Hematopoietic multipotent progenitor cell (in vitro differentiated cells): ENCODE results near the gene FANCC. TPM values are rescaled to one million over a fixed set of nuclear protein-coding genes. Genes with fewer than 3 reads are reported as not detected.

Experiments
- DNase-seq, 3 donors: peaks; one replicate each; pipeline ENCODE4 v3.0.0-alpha.2; 2011 to 2015; ENCODE audit warnings: low read depth in 2 of 3, low spot score in 2 of 3
- total RNA-seq: library from RNA; depleted of rRNA; stranded (reverse); fragments of >200 nt; gene quantifications from one replicate; pipeline ENCODE4 v1.2.3, GENCODE V29; 2012

The FANCC gene, protein sequence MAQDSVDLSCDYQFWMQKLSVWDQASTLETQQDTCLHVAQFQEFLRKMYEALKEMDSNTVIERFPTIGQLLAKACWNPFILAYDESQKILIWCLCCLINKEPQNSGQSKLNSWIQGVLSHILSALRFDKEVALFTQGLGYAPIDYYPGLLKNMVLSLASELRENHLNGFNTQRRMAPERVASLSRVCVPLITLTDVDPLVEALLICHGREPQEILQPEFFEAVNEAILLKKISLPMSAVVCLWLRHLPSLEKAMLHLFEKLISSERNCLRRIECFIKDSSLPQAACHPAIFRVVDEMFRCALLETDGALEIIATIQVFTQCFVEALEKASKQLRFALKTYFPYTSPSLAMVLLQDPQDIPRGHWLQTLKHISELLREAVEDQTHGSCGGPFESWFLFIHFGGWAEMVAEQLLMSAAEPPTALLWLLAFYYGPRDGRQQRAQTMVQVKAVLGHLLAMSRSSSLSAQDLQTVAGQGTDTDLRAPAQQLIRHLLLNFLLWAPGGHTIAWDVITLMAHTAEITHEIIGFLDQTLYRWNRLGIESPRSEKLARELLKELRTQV
- total RNA-seq, result 4.0 TPM

DNA sequence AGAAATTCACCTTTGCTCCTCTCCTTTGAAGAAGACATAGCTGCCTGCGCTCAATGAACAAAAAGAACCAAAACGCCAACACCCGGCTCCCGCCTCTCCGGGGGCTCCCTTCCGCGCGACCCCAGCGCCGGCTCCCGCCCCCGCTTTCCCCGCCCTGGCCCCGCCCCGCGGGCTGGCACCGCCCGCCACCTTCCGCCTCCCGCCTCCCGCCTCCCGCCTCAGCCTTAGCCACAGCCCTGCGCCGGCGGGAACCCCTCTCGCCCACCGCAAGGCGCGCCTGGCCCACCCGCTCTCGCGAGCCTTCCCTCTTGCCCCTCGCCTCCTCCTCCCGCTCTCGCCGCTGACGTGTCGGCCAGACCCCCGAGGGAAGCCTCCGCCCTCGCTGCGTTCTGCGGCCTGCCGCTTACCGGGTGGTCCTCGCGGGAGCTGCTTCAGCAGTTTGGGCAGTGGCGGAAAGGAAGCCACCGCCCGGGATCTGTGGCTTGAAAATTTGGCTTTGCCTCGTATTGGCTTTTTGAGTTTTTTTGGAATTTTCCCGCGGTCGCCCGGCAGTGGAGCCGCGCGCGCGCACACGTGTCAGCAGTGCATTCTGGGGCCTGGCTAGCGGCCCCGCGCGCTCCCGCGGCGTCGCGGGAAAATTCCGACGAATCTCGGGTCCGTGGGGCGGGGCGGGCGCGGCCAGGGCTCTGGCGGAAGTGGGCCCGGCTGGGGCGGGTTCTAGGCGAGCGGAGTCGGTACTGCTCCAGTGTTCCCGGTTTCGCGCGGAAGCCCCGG lies at the start of gene FANCC:
Gene FANCC, minus strand, starts transcription at position 591 of the 774 bp plus-strand sequence. CDS start 68,418 bp downstream, outside the sequence.
- peak; percentile 68 to 95 (median 94) for DNase-seq

DNA sequence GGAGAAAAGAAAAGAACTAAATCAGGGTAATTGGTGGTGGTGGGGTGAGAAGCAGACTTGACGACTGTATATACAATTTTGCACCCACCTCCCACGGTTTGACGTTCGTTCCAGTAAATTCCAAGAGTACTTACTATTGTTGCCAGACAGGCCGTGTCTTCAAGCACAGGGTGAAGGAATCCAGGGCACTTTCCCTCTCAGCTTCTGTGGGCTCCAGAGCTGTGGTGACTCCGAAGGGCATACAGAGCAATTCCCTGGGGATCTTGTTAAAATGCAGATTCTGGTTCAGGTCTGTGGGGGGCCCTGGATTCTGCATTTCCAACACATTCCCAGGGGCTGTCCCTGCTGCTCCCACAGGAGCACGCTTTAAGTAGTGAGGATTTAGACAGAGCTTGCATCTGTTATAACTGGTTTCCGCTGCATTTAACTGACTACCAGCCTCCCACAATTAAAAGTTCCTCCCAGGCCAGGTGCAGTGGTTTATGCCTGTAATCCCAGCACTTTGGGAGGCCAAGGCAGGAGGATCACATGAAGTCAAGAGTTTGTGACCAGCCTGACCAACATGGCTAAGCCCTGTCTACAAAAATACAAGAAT lies 49.3 kb upstream of the FANCC start:
- DNase-seq, result no peak

DNA sequence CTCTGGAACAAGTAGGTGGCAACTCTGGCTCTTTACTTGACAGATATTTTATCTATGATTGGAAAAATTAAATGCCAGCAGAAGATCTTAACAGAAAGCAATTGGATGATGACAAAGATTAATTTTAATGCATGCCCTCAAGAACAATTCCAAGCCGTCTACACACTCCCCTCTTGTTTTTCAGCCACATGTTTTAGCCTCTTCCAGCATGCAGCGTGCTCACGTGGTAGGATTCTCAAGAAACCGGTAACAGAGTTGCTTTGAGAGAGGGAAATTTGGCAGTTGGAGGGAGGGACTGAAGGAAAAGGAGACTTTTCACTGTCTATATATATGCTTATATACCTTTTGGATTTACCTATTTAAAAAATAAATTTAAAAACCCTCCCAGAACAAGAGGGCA lies 48.3 kb upstream of the FANCC start:
- DNase-seq, result no peak

DNA sequence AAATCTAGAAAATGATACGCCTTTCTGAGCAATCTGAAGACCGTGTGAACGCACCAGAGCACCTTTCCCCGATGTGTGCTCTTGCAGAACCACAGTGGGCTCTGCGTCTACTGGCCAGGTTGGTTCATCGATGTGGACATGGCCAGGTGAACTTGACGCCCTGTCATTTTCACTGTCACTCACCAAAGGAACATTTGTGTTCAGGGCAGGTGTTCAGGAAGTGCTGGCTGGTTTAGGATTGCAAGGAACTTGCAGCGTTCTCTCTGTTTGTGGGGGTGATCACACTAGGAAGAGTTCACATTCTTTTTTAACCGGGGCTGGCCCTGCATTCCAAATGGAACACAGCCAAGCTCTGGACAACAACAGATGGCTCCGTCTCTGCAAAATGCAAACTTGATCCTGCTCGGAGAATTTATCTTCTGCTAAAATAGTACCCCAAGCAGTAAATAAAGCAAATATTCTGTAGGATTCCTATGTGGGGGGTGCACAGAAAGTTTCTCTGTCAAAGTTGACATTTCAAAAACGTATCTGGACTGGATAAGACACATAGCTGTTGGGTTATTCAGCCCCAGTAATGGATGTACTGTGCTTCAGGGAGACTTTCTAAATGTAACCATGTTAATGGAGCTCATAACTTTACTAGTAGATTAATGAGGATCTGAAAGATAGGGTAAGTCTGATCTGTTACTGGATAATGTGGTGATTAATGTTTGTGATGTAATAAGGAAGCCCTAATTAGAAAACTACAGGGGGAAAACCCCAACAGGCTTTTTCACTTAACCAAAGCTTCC lies 45.7 kb upstream of the FANCC start:
- DNase-seq, result no peak

DNA sequence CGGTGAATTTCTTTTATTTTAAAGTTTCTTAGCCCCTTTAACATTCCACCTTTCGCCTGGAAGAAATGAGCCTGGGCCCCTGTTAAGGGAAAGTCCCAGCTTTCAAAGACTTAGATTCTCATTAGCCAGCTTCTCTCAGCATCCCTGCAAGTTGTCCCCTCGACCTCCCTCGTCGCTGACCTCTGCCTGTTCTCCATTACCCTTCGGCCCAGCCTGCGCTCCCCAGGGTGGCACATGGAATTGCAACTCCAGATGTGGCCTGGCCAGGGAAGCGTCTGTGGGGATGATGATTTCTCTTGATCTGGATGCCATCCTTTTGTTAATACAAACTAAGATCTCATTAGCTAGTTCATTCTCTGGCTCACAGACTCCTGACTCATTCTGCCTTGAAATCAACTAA lies 43.4 kb upstream of the FANCC start:
- DNase-seq, result no peak

DNA sequence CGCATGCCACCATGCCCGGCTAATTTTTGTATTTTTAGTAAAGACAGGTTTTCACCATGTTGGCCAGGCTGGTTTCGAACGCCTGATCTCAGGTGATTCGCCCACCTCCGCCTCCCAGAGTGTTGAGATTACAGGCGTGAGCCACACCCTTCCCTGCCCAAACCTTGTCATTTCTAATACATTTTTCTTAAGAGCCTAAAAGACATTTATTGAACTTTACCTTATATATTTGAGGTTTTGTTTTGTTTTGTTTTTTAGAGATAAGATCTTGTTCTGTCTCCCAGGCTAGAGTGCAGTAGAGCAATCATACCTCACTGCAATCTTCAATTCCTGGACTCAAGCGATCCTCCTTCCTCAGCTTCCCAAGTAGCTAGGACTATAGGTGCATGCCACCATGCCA lies 39.8 kb upstream of the FANCC start:
- DNase-seq, result no peak

DNA sequence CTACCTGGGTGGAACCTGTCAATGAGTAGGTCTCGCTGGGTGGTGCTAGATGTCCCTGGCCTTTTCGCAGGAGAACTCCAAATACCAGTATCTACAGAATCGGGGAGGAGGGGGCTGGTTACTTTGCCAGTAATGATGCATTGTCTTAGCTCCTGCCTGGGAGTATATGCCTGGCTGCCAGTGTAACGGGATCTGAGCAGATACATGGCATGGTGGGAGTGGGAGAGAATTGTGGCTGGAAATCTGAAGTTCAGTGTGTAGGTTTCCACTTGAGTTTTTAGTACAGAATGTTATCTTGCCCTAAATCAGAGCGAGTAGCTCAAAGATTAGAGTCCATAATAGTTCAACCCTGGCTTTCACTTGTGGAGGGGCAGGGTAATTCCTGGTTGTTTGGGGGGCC lies 38.0 kb upstream of the FANCC start:
- no peak for DNase-seq

DNA sequence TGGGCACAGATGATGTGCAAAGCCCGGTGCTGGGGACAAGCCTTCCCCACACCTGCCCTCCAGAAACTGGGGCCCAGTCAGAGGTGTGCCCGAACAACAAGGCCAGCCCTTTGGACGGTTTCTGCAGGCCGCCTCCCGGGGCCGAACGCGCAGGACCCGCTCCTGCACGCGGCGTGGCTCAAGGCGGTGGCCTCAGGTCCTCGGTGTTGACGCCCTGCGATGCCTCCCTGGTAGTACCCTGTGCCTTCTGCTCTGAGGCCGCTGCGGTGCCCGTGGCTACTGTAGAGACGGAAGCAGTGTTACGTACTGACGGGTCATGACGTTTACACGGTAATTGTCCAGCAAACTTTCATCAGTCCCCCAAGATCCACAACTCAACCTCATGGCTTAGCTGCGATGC lies 33.5 kb upstream of the FANCC start:
- DNase-seq, result no peak

DNA sequence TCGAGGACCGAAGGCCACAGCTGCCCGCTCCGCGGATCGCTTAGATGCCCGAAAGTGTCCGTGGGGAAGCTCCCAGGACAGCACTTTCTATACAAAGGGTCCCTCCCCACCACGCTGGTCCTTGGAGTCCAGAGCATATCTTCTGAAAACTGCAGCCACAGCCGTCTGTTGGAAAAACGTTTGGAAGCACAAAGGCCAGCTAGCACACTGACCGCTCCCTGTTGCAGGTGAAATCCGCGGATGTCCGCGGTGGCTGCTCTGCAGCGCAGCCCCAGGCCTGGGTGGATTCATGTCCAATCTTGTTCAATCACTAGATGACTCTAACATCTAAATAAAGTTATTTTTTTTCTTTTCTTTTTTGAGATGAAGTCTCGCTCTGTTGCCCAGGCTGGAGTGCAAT lies 32.8 kb upstream of the FANCC start:
- DNase-seq, result no peak

DNA sequence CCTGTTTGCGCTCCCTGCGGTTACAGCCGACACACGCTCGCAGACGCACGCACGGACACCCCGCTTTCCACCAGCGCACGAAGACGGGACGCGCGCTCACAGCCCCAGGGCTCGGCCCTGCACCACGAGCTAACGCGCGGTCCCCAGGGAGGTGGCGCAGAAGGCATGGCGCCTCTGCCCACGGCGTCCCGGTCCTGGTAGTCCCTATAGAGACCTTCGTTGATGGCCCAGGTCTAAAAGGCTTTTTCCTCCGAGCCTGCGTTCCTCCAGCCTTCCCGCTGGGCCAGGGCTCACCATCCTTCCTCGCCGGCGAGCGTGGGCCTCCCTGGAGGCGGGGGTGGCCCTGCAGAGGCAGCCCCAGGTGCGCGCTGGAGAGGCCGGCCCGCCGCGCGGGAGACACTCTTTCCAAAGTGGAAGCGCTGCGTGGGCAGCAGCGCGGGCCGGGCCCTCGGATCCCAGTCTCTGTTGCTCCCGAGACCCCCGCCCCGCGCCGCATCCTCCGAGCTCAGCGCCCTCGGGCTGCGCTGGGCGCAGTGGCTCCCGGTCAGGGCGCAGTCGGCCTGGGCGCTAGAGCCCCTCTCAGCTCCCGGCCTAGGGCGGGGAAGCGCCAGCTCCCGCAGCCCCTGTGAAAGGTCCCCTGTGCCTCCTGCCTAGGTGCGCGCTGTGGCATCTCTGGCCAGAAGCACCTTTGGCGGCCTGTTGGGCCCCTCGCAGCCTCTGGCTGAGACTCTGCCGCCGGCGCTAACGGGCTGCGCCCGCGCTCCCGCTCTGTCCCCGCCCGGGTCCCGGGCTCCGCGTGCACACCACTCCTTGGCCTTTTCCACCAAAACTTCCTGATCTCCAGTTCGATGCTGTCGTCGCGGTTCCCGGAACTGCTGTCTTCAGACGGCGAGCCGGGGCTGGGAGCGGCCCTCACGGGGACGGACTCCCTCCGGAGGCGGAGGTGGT lies 31.9 kb upstream of the FANCC start:
- peak in 1 of 3 donors; percentile 7 for DNase-seq

DNA sequence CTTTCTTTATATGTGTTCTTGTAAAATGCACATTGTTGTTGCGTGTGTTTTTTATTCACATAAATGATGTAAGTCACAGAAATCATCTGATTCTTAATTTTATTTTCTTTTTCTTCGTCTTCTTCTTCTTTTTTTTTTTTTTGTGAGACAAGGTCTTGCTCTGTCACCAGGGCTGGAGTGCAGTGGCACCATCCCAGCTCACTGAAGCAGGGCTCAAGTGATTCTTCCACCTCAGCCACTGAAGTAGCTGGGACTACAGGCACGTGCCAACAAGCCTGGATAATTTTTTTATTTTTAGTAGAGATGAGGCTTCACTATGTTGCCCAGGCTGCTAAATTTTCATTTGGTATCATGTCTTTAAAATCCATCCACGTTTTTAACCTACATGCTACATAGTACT lies 28.5 kb upstream of the FANCC start:
- no peak for DNase-seq

DNA sequence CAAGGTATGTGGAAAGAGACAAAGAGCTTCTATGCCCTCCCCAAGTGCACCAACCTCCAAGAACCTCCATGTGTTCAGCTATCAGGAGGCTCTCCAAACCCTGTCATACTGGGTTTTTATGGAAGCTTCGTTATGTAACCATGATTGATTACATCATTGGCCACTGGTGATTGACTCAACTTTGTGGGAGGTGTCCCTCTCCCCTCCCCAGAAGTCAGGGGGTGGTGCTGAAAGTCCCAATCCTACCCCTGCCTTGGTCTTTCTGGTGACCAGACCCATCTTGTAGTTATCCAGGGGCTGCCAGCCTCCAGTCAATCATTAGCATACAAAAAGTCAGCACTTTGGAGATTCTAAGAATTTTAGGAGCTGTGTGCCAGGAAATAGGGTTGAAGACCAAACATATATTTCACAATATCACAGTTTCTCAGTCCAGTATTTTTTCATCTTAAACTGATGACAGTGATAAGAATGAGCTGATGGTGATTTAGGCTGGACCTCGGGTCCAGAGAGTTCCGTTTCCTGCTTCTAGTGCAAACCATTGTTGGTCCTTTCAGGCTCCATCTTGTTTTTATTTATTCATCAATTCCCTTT lies 27.3 kb upstream of the FANCC start:
- DNase-seq, result no peak

DNA sequence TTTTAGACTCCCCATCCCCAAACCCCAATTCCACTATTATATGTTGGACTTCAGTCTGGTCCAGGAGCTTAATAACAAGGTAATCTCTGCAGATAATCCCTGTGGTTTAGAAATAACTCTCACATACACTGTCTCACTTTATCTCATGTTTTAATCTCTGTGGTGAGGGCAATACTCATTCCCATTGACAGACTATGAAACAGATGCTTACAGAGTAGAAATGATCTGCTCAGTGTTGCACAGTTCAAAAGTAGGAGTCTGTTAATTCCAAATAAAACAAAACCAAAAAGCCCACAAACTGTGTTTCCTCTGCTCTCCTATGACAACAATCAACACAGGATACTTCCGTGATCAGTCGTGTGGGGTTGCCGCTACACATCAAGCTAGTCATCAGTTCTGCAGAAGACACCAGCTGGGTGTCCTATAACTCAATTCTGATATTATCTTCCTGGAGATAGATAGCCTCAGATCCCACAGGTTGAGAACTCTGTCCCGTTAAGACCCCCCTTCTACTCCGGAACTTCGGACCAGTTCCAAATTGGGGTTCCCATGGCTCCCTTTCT lies 26.3 kb upstream of the FANCC start:
- no peak for DNase-seq

DNA sequence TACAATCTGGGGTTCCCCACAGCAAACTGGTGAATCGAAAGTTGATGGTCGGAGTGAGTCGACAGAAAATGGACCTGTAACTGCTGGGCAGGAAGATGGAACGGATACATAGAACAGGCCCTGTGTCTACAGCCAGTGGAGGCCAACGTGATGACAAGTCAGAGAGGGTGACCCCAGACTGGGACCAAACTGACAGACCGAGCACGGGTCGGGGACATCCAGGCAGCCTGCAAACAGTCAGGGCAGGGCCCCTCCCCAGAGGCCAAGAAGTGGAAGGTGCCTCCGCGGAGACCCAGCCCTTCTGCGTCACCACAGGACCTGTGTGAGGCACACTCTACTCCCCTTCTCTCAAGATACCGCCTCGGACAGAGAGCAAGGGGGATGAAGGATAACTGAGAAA lies 25.1 kb upstream of the FANCC start:
- DNase-seq, result no peak

DNA sequence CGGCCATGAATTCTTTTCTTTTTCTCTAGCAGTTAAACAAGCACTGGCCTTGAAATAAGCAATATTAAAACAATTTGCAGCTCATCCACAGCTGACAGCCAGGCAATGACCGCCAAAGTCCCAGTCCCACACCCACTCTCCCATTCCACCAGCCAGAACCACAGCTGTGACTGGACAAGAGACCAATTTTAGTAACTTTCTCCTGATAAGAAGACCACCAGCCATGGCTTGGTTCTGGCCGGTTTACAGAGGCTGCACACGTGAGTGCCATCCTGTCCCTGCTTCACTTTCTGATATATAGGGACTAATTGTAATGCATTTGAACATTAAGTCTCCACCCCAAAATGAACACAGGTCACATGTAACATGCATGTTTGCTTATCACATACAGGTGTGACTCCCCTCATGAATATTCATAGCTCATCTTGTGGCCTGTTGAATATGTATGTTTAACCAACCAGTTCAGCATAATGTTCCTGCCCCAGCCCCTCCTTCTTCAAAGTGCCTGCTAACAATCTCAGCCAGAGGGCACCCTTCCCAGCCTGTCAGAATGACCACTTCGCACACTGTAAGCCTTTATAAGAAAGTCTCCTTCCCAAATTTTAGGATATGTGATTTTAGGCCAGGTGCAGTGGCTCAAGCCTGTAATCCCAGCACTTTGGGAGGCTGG lies 23.9 kb upstream of the FANCC start:
- no peak for DNase-seq

DNA sequence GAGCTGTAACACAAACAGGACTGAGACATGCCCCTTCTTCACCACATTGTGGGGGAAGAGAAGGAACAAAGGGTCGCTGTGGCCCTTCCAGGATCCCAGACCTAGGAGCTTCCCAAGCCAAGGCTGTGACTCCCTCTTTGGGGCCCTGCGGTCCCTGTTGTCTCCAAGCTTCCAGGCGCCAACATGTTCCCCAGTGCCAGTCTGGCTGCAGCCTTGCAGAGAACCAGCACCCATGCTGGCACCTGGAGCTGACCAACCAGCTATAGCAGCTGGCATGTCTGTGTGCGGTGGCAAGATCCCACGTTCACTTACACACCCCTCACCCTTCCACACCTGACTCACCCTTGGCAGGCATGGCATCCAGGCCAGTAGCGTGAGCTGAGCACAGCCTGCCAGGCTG lies 20.7 kb upstream of the FANCC start:
- DNase-seq, result no peak

DNA sequence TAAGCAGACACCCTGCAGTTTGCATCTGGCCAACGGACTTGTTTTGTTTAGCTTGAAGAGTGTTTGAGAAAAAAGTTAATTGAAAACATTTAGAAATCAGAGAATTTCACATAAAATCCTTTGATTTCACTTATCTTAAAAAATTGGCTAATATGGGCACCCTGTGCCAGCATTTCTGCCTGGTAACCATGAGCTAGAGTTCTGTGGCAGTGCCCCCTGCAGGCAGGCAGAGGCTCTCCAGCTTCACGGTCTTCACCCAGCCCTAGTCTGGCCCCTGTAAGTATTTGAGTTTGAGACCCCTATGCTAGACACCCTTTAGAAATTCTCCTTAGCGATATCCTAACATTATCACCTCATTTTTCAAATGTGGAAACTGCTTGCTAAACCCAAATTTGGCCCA lies 18.8 kb upstream of the FANCC start:
- peak in 1 of 3 donors; percentile 32 for DNase-seq

DNA sequence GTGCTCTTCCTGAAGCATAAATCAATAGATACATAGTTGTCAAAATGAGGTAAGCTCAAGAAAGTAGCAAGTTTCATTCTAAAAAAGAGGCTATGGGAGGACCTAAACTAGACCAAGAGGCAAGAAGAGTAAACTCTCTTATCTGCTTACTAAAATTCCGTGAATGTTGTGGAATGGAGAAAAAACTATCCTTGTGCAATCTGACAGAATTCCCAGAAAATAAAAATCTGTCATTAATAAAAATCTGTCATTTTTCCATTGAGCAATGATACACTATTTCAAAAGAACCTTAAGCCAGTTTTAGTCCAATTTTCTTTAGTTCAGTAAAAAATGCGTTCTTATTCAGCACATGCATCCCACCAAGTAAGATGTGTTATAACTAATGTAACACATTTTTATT lies 15.9 kb upstream of the FANCC start:
- DNase-seq, result no peak
